DMS53 (cell line): Measurements from ENCODE around the gene SH3PXD2A.

Source experiments
- DNase-seq: peaks from one replicate; lab custom pipeline; 2025; lab: John Stamatoyannopoulos, UW

Gene SH3PXD2A

GRCh38 chr10:103808780-103809179 lies 46.6 kb downstream of the SH3PXD2A start:
- DNase-seq = no peak

- no peak for DNase-seq
Measured at GRCh38 chr10:103807996-103808395, 47.4 kb downstream of the SH3PXD2A start.

- DNase-seq = no peak
Measured at GRCh38 chr10:103806395-103807187, 48.8 kb downstream of the SH3PXD2A start.

GRCh38 chr10:103805781-103806180 lies 49.6 kb downstream of the SH3PXD2A start:
- no peak for DNase-seq

- DNase-seq = no peak
Measured at GRCh38 chr10:103804871-103805270, 50.5 kb downstream of the SH3PXD2A start.

GRCh38 chr10:103803941-103804340 lies 51.4 kb downstream of the SH3PXD2A start:
- DNase-seq = no peak

GRCh38 chr10:103802637-103803353 lies 52.6 kb downstream of the SH3PXD2A start:
- peak; percentile 68 for DNase-seq

GRCh38 chr10:103802081-103802480 lies 53.3 kb downstream of the SH3PXD2A start:
- peak; percentile 68 for DNase-seq

- peak; percentile 89 for DNase-seq
Measured at GRCh38 chr10:103800789-103801540, 54.4 kb downstream of the SH3PXD2A start.

GRCh38 chr10:103800089-103800488 lies 55.3 kb downstream of the SH3PXD2A start:
- DNase-seq = no peak

GRCh38 chr10:103799341-103799740 lies 56.0 kb downstream of the SH3PXD2A start:
- no peak for DNase-seq

GRCh38 chr10:103798511-103798910 lies 56.9 kb downstream of the SH3PXD2A start:
- no peak for DNase-seq

GRCh38 chr10:103797857-103798256 lies 57.5 kb downstream of the SH3PXD2A start:
- DNase-seq = no peak

GRCh38 chr10:103795634-103796270 lies 59.6 kb downstream of the SH3PXD2A start:
- peak; percentile 36 for DNase-seq

GRCh38 chr10:103794996-103795395 lies 60.4 kb downstream of the SH3PXD2A start:
- no peak for DNase-seq

- peak; percentile 99 for DNase-seq
Measured at GRCh38 chr10:103793920-103794883, 61.2 kb downstream of the SH3PXD2A start.

- peak; percentile 66 for DNase-seq
Measured at GRCh38 chr10:103793429-103793828, 61.9 kb downstream of the SH3PXD2A start.

GRCh38 chr10:103792547-103792946 lies 62.8 kb downstream of the SH3PXD2A start:
- DNase-seq = peak; percentile 28

- DNase-seq = no peak
Measured at GRCh38 chr10:103791858-103792257, 63.5 kb downstream of the SH3PXD2A start.

- no peak for DNase-seq
Measured at GRCh38 chr10:103791291-103791690, 64.1 kb downstream of the SH3PXD2A start.

- no peak for DNase-seq
Measured at GRCh38 chr10:103790580-103790979, 64.8 kb downstream of the SH3PXD2A start.
